Putamen (tissue), 1 donor: ENCODE measurements around the gene SLC5A10.
A peak's percentile ranks its signal among the peaks of the same experiment; 100 is the strongest.
"Not testable (repeated sequence)": the region's sequence is repeated elsewhere in the genome, so short reads cannot be mapped to it uniquely, and the experiment has no call there.

Experiments used
- DNase-seq: peaks from one replicate; pipeline ENCODE4 v3.0.0-alpha.2; 2016; ENCODE audit warnings: low spot score

Gene SLC5A10

DNA sequence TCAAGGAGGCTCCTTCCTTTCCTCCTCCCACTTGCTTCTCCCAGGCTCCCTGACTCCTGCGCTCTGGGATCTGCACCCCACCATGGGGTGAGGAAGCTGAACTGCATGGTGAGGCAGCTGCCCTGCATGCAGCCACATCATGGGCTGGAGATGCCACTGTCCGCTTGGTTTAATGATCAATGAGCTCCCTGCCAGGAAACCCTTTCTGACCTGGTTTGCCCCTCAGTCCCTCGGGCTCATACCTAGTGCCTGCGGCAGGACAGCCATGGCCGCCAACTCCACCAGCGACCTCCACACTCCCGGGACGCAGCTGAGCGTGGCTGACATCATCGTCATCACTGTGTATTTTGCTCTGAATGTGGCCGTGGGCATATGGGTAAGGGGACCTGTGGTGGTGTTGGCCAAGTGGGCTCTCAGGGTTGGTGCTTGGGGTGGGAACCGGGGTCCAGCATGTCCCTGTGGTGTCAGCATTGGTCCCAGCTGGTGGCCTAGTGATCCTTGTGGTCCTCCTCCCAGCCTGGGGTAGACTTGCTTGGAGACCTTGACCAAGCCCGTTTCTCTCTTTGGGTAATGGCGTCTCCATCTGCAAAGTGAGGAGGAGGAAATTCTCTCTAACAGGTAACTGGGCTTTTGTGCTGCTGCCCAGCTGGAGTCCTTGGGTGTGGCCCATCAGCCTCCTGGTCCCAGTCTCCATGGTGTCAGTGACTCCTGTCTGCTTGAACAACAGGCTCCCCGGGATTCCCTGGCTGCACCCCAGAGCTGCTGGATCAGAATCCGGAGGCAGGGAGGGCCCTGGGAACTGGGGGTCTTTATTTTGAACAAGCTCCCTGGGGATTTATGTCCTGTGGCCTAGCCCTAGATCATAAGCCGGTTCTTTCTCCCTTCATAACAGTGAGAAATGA is at the start of gene SLC5A10:
SLC5A10 (plus strand) TSS at position 225 of the 902 bp plus-strand sequence; CDS start at position 266, 41 bp downstream.
- DNase-seq, result no peak

DNA sequence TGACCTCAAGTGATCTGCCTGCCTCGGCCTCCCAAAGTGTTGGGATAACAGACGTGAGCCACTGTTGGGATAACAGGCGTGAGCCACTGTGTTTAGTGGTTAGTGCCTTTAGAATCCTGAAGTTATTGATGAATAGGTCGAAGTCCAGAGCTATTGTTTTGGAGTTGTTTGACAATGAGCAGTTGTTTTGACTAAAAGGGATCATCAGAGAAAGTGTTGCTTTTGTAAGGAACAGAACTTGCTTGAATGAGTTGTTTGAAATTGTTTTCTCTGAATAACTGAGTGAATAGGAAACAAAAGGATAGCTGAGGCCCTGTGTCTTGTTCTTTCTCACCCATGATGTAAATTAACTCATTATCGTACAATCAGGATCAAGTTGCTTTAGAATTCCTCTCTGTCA is 47.5 kb upstream of the SLC5A10 start:
- peak; percentile 2 for DNase-seq

DNA sequence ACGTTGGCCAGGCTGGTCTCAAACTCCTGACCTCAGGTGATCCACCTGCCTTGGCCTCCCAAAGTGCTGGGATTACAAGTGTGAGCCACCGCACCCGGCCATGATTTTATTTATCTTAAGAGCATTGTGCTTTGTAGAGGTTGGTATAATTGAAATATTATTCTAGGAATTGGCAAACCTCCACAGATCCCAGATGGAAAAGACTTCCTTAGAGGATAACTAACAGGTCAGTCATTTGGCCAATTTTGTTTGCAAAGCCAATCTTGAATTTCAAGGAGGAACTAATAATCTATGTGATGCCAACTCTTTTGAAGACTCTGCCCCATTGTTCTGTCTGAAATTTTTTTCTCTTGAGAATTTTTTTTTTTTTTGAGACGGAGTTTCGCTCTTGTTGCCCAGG is 46.7 kb upstream of the SLC5A10 start:
- DNase-seq, result no peak

DNA sequence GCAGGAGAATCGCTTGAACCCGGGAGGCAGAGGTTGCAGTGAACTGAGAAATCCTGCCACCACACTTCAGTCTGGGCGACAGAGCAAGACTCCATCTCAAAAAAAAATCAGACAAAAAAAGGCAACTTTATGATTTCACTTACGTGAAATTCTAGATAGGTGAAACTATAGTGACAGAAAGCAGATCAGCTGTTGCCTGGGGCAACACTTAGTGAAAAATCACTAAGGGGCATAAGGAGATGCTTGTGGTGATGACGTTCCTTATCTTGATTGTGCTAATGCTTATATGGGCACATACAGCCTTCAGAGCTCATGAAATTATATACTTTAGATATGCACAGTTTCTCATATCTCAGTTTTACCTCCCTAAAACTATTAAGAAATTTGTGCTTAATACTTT is 41.6 kb upstream of the SLC5A10 start:
- DNase-seq, result no peak

DNA sequence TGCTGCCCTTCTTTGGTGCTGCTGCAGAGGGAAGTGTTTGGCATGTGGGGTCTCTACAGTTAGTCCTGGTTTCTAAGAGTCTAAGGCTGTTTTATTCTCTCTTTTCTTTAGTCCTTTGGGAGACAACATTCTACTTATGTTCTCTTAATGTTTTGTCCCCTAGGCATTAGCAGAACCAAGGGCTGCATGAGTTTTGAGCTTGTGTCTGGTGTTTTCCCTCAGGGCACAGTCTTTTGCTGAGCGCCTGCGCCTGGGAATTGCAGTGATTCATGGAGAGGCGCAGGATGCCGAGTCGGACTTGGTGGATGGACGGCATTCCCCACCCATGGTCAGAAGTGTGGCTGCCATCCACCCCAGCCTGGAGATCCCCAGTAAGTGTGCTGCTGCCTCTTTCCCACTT is 41.1 kb upstream of the SLC5A10 start:
- DNase-seq, result no peak

DNA sequence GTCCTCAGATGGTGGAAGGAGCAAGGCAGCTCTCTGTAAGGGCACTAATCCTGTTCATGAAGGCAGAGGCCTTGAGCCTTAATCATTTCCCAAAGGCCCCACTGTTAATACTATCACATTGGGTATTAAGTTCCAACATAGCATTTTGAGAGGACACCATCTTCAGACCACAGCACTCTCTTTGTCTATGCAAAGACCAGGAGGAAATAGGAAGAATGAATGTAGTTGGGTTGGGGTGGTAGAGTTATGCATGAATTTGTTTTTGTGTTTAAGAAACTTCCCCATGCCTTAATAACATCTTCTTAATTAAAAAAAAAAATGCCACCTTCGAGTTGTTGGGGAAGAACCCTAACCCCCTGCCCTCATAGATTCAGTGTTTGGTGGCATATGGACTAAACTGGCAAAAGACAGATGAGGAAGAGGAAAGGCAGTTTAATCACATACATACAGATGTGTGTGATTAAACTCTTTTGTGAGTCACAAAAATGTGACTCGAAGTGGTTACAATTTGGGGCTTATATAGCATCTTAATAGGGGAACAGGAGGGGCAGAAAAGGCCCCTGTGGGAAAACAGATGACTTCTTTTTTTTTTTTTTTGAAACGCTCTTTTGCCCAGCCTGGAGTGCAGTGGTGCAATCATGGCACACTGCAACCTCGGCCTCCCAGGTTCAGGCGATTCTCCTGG is 35.0 kb upstream of the SLC5A10 start:
- DNase-seq, result no peak

DNA sequence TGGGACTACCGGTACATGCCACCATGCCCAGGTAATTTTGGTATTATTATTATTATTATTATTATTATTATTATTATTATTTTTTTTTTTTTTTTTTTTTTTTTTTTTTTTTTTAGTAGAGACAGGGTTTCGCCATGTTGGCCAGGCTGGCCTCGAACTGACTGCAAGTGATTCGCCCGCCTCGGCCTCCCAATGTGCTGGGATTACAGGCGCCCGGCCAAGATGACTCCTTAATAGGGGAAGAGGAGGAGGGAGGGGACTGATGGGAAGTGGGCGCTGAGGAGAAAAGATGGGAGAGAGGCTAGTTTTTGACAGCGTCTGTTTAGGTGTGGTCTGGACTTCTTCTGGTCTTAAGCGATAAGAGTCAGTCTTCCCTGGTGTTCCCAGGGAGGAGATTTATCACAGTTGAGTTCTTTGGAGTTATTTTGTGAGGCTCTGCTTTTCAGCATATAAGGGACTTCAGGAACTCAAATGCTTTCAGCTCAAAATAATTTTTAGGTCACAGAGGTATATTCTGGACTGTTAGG is 34.4 kb upstream of the SLC5A10 start:
- no peak for DNase-seq

DNA sequence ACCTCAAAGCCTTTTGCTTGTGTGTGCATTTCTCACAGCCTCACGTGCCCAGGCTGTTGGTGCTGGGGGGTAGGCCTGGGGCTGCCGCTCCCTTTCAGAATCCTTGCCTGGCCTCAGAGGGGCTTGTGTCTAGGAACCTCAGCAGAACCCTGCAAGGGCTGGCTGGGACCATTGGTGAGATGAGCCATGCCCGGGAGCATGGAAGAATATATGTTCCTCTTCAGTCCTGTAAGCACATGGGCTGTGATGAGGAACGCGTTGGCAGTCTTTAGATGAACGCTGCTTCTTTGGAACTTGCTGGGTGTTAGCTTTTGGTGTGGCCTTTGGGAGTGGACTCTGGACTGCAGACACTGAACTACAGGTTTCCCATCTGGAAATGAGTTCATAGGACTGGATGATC is 32.0 kb upstream of the SLC5A10 start:
- DNase-seq, result no peak

DNA sequence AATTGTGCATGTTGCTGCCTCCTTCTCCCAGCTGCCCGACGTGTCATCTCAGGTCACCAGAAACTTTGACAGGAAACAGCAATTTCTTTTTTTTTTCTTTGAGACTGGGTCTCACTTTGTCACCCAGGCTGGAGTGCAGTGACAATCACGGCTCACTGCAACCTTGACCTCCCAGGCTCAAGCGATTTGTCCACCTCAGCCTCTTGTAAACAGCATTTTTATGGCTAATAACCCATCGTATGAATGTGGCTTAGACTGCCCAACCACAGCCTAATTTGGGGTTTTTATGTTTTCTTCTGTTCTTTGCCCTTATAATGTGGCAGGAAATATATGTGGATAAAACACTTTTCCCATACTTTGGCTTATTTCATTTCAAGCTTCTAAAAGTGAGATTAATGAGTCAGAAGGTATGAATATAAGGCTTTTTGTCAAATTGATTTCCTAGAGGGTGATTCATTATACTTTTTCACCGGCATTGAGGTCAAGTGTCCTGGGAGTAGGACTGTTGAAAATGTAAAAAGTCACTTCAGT is 31.0 kb upstream of the SLC5A10 start:
- no peak for DNase-seq

DNA sequence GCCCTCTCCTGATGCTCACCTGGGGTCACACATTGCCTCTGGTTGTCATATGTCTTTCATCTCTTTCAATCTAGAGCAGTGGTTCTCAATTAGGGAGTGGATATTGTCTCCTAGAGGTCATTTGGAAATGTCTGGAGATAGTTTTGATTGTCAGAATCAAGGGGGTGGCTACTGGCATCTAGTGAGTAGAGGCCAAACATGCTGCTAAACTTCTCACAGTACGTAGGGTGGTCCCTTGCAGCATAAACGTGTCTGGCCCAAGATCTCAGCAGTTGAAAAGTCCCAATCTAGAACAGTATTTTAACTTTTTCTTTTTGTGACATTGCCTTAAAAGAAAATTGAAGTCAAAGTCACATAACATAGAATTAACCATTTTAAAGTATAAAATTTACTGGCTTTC is 30.5 kb upstream of the SLC5A10 start:
- DNase-seq, result no peak

DNA sequence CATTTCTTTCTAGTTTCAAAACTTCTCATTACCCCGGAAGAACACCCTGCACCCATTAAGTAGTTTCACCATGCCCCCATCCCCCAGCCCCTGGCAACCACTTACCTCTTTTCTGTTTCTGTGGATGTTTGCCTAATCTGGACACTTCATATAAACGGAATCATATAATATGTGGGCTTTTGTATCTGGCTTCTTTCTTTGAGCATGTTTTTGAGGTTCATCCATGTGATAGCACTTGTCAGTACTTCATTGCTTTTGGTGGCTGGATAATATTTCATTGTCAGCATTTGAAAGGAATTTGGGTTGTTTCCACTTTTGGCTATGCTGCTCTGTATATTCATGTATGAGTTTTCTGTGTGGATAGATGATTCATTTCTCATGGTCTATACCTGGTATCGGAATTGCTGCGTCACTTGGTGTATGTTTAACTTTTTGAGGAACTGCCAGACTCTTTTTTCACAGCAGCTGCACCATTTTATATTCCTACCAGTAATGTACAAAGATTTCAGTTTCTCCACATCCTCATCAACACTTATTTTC is 30.0 kb upstream of the SLC5A10 start:
- no peak for DNase-seq

DNA sequence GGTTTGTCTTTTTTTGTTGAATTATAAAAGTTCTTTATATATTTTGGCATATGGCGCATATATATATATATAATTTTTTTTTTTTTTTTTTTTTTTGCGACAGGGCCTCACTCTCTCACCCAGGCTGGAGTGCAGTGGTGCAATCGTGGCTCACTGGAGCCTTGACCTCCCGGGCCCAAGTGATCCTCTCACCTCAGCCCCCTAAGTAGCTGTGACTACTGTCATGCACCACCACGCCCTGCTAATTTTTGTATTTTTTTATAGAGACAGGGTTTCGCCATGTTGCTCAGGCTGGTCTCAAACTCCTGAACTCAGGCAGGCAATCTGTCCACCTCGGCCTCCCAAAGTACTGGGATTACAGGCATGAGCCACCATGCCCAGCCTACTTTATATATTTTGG is 29.4 kb upstream of the SLC5A10 start:
- DNase-seq, result not testable (repeated sequence)

DNA sequence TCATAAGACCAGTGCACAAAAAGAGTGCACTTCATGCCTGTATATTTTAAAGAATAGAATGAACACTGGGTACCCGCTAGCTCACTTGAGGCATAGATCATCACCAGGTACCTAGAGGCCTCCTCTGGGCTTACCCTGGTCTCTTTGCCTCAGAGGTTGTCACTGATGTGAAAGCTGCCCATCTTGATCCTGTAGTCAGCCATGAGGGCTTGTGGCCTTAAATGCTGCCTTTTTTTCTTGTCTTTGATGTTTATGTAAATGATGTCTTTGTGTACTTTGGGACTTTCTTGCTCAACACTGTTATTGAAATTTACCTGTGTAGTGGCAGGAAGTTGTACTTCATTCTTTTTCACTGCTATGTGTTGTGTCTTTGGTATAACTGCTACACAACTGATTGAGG is 26.8 kb upstream of the SLC5A10 start:
- DNase-seq, result no peak

DNA sequence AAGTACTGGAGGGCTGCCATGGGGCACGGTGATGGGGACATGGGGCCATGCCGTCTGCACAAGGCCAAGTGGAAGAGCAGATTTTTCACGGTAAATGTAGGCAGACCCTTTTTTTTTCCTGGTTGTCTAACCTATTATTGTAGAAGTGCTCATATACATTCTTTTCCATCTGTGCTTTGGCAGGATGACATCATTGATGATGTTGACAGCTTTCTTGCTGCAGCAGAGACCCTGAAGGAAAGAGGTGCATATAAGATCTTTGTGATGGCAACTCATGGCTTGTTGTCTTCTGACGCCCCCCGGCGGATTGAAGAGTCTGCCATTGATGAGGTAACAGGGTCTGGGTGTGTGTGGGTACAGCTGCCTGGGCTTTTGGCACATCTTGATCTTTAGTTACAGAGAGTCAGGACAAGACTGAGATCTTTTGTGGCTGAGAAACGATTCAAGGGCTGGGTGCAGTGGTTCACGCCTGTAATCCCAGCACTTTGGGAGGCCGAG is 23.3 kb upstream of the SLC5A10 start:
- no peak for DNase-seq

DNA sequence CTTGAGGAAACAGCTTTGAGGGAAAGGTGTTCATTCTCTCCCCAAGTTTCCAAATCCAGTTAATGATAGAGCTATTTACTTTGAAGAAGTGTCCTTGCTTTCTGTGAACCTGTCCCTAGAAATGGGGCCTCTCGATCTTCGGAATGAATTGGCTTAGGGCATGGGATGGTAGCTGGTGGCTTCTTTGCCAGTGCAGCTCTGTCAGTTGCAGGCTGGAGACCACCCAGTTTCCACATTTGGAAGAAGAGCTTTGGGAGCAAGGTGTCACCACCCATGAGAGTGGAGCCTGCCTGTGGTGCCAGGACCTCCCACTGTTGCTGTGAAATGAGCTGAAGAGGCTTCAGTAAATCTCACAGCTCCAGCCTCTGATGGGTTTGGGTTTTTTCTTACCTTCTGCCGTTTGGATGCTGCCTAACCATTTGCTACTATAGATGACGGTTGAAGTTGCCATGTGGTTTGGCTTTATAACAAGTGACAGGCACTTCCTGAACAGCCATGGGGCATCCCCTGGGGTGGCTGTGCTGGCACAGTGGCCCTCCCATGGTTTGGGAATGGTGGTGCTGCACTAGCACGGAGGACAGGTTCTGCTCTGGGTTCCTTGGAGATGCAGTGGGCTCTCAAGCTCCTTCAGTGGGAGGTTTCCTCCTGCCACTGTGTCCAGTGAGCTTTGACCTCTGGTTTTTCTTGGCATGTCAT is 19.5 kb upstream of the SLC5A10 start:
- DNase-seq, result no peak

DNA sequence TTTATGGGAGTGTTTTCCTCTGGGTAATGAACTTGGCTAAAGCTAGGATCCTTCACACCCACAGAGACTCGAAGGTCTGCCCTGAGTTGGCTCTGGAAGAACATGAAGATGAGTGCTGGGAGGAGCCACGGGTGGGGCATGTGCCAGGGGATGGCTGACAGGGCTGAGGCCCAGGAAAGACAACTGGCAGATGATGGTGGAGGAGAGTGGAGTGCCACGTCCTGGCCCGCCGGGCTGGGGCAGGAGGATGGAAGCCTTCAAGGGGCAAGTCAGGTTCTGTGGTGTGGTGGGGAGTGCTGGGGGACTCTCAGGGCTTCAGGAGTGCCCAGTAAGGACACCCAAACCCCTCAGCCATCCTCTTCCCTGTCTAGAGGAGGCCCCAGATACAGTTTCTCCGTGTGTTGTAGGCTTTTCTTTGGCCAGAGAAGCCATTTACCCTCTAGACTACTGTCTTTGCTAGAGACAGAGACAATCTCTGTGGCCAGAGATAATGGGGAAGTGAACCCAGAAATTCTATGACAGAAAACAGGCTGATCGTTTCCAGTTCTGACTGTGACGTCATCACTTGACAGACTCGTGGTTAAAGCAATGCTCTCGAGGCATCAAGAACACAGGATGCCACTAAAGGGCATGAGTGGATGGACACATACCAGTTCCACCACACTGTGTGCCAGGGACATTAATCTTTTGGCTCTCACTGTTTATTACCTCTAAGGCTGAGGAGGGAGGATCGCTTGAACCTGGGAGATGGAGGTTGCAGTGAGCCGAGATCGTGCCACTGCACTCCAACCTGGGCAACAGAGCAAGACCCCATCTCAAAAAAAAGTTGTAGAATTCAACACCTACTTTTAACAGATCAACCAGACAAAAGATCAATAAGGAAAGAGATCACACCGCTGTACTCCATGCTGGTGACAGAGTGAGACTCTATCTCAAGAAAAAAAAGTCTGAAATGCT is 18.6 kb upstream of the SLC5A10 start:
- DNase-seq, result no peak

DNA sequence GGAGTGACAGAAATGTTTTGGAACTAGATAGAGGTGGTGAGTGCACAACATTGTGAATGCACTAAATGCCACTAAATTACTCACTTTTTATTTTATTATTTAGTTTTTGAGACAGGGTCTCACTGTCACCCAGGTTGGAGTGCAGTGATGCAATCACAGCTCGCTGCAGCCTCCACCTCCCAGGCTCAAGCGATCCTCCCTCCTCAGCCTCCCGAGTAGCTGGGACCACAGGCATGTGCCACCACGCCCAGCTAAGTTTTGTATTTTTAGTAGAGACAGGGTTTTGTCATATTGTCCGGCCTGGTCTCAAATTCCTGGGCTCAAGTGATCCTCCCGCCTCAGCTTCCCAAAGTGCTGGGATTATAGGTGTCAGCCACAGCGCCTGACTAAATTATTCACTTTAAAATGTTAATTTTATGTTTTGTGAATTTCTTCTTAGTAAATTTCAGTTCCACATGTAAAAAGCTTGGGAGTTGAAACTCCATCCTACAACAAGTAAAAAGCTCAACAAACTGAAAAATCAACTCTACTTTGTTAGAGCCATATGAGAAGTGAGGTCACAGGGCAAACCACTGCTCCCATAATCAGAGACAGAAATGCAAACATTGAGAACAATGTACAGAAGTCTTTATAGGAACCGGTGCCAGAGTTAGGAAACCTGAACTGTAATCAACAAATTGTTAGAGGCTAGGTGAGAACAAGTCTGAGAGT is 13.8 kb upstream of the SLC5A10 start:
- no peak for DNase-seq

DNA sequence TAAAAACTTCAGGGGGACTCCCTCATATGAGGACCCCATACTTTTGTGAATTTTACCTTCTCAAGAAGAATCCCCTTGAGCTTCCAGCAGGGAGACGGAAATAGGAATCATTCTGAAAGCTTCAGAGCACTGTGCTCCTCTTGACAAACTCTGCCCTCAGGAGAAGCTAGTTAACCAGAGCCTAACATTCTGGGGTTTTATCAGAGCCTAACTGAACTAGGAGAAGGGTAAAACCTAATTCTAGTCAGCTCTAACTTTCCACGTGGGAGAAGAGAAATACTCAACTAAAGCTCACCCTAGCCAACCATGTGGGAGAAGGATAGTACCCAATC is 13.3 kb upstream of the SLC5A10 start:
- DNase-seq, result no peak

DNA sequence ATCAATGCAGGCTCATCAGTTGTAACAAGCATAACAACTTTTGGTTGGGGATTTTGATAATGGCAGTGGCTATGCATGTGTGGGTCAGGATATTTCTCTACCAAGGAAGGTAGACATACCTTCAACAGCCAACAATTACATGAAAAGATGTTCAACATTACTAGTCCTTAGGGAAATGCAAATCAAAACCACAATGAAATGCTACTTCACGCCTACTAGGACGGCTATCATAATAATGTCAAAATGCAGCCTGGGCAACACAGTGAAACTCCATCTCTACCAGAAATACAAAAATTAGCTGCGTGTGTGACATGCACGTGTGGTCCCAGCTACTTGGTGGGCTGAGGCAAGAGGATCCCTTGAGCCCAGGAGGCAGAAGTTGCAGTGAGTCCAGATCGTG is 7.3 kb upstream of the SLC5A10 start:
- DNase-seq, result no peak

DNA sequence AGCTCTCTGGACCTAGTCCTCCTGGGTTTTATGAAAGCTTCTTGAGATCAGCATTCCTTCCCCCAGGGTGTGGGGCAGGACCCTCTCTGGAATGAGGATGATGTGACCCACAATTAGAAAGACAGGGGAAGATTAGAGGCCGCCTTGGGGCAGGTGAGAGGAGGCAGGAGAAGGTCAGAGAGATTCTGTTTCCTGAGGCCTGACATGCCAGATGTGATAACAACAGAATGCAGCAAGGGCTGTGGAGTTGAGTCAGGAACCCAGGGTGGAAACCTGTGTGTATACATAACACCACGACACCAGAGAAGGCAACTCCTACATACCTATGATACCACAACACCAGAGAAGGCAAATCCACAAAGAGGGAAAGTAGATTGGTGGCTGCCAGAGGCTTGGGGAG is 5.4 kb upstream of the SLC5A10 start:
- DNase-seq, result no peak
